ENCODE results near the gene FAM241B.

The FAM241B gene

DNA sequence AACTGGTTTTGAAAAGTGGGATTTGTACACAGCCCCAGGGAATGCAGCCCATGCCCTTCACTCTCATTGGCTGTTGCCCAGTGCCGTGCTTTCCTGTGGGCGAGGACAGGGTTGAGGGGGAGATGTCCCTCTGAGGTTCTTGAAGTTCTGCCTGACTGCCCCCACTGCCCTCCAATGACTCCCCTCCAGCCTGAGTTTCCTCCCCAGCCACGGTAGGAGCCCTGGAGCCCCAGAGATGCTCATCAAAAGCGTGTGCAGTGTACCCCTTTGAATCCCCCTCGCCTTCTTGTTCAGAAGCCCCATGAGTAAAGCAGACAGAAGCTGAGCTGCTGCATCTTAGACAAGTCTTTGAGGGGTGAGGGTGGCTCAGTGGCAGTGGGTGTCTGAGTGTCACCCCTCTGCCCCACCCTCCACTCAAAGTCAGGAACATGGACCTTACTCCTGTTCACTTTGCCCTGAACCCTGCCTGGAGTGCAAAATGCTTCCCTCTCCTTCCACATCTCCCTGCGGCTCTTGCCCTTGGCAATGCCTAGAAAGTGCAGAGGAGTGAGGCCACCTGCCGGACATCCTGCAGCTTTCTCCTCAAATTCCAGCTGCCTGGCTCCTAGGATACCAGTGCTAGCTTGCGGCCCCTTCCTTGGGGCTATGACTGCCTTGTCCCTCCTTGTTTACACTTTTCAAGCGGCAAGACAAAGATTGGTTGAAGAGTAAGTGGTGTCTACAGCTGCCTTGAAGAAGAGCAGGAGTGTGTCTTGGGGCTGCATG lies 19.9 kb downstream of the FAM241B start:
- no peak for DNase-seq

DNA sequence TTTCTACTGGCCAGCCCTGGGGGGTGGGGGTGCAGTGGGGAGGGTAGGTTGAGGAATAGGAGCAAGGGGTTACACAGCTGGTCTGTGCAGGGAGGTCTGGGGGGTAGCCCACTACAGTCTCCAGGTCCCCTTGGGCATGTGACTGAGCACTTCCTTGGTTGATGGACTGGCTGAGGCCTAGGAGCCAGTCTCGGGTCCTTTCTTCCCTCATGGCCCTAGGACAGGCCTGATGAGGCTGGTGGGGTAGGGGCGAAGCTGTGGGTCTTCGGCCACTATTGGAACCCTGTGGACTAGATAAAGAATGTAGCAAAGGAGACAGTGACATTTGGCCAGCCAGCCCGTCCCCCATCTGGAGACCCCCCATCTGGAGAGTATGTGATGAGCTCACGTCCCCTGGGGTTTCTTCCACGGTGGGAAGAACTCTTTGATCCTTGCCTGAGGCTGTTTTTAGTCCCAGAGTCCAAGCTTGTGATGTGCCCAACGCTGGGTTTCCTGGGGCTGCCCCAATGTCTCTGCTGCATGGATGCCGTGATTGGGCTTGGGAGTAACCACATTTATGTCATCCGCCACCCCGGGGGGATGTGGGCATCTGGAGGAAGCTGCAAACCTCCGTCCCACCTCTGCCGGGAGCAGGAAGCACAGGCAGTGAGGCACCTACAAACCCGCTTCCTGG lies 20.7 kb downstream of the FAM241B start:
- DNase-seq: no peak

DNA sequence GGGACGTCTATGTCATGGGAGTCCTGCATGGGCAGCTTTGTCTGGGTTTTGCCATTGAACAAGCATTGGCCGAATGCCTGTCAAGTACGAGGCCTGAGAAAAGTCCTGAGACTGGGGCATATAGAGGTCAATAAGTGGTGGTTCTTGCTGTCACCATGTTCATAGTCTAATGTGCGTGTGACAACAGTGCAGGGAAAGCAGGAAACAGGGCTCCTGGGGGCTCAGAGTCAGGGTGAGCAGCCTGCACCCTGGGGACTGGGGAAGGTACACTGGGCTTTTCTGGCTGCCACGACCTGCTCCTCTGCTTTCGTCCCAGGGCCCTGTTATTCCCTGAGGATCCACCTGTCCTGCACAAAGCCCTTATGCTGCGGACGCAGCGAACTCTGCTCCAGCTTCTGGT lies 21.3 kb downstream of the FAM241B start:
- DNase-seq: no peak

DNA sequence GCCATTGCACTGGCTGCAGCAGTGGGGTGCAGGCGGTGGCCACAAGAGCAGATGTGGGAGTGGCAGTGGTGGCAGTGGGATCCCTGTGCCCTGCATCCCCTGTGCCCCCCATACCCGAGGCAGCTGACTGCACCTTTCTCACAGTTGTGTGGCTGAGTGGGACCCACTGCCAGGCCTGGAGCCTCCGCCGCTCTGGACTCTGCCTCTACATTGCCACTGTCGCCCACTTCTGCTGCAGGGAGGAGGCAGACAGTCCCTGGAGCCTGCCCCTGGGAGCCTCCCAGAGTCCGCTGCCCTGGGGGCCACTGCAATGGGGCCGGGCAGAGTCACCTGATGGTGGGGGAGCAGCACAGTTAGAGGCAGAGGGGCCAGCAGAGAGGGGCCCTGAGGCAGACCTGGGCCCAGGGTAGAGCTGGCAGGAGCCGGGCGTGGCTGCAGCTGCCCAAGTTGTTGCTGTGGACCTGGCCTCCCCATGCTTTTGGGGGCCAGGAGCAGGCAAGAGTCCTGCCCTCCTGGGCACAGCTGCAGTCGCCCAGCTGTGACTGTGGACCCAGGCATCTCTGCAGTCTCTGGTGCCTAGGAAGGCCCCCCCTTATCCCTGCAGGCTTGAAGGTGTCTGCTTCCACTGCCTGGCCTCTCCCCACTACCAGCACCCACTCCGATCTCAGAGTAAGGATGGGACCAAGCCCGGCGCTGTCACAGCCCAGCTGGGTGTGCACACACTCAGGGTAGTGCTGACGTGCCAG lies 22.2 kb downstream of the FAM241B start:
- DNase-seq: no peak

GRCh38 chr10:69652857-69653199 lies 22.8 kb downstream of the FAM241B start:
- no peak for DNase-seq

- DNase-seq: no peak
Observed at GRCh38 chr10:69653561-69653960, 23.5 kb downstream of the FAM241B start.

- no peak for DNase-seq
Observed at GRCh38 chr10:69655124-69655867, 25.2 kb downstream of the FAM241B start.

- no peak for DNase-seq
Observed at GRCh38 chr10:69655868-69656555, 26.0 kb downstream of the FAM241B start.

DNA sequence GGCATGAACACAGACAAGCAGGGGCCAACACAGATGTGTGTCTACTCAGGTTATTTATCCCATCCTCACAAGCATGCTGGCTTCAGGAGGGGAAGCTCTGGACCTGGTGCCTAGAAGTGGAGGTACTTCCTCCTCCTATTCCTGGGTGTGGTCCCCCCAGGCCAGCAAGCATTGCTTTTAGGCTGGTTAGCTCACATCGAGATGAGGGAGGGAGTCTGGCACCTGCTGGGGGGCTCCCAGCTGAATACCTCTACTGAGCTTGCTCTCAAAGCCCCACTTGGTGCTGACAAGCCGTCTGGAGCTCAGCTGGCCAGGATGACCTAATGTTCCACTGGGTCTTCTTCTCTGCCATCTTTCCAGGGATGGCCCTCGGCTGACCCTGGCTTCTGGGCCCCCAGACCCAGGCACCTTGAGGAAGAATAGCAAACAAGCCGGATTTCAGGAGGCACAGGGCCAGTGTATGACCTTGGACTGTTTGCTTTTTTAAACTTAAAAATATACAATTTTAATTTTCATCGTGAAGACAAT lies 26.8 kb downstream of the FAM241B start:
- DNase-seq: no peak

GRCh38 chr10:69657430-69657829 lies 27.4 kb downstream of the FAM241B start:
- no peak for DNase-seq

DNA sequence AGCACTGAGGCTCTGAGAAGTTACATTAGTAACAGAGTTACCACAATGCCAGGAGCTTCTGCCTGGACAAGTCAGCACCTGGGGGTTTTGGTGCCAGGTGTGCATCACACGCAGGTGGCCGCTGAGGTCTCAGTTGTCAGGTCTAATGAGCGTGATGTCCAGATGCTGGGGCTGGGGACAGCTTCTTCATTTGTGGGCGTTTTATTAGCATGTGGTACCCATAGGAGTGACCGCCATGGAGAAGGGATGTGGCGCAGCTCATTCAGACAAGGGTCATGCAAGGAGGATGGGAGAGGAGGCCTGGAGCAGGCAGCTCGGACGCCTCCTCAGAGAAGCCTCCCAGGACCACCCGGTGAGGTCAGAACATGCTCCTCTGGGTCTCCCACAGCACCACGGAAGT lies 27.8 kb downstream of the FAM241B start:
- no peak for DNase-seq

- DNase-seq: no peak
Observed at GRCh38 chr10:69659241-69660038, 29.4 kb downstream of the FAM241B start.

GRCh38 chr10:69660296-69660695 lies 30.2 kb downstream of the FAM241B start:
- DNase-seq: no peak

DNA sequence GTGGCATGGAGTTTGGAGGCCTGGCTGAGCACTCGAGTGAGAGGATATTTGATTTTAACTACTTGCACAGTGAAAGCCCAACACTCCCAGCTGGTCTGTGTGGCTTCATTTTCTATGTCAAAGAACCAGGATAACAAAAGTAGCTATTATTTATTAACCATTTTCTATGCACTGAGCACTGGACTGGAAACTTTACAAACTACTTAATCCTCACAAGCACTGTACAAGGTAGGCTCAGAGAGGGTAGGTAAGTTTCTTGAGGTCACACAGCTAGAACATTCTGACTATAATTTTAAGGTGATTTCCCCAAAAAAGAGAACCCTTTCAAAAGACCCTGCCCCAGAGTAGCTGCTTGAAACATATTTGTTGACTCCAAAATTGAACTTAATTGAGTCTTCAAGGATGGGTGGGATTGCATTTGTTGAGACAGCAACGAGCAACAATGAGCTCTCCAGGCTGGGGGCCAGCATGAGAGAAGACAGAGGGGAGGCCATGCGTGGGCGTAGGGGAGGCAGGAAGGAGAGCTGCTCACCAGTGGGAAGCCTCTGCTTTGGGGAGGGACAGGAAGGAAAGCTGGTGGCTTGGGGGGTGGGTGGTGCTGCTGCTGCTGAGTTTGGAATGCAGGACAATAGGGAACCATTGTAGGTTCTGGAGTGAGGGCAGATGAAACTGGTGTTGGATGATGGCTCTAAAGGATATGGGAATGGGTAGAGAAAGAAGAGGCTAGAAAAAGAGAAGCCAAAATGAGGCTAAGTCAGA lies 31.5 kb downstream of the FAM241B start:
- no peak for DNase-seq

- no peak for DNase-seq
Observed at GRCh38 chr10:69662173-69662877, 32.3 kb downstream of the FAM241B start.

DNA sequence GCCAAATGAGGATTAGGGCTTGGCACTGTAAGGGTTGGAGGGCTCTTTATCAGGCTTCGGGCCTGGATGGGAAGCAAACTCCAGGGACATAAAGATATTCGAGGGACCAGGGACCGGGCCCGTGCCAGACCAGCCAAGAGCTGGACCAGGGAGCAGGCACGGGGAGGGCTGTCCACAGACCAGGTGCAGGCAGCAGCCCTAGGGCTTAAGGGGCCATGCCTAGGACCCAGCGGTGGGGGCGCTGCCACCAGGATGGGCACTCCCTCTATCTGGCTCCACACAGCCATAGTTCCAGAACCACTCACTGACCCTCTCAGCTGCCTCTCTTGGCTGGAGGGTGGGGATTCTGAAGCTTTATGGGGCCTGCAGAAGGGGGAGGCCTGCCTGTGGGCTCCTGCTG lies 32.9 kb downstream of the FAM241B start:
- DNase-seq: no peak

DNA sequence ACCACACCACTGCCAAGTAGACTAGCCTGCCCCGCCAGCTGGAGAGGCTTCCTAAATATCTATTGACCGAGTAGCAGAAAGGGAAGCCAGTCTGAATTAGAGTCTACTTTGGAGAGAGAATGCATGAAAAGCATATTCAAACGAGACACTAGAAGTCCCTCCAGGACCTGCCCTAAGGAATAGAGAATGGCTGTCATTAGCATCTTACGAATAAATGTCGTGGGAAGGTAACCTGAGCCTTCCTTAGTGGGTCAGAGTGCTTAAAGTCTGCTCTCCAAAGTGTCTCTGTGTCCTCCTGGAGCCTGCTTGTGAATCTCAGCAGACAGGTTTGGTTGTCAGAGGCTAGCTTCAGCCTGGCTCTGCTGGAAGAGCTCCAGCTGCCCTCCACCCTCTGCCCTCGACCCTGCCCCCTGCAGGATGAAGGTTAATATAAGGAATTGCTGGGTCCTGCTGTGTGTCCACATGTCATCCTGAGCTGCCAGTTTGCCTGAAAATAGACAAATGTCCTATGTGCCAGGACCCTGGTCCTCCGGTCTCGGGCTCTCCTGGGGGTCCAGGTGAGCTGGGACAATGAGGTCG lies 33.4 kb downstream of the FAM241B start:
- no peak for DNase-seq

DNA sequence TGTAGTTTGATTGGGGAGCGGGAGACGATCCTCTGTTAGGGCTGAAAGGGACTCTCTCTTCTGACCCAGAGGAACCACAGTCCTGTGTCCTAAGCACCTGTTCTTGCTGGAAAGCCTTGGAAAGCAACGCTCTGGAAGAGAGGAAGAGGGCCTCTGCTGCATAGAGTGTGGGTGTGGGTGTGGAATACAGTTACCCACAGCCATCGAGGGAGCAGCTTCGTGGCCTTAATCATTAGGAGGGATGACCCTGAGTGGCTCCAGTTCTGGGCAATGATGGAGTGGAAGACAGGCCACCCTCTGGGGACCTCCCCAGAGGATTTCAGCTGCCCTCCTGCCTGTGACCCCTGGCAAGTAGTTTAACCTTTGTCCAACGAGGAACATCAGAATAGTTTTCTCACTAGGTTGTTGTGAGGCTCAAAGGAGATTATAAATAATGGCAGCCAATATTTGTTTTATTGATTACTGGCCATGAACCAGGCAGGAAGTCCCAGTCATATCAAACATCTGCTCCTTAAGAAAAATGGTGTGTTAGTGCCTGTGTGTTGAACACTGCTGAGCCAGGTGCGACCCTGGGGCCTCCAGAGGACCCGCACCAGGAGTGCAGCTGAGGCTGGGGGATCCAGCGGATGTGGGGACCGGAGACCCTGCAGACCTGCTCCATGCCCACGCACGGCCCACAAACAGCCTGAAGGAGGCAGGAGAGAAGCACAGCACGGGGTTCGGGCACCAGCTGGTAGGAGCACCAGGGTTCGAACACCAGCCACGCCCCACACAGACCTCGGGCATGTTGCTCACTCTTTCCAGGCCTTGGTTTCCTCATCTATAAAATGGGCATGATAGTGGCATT lies 35.6 kb downstream of the FAM241B start:
- DNase-seq: no peak

- no peak for DNase-seq
Observed at GRCh38 chr10:69666756-69667155, 36.7 kb downstream of the FAM241B start.

All from effector CD8-positive, alpha-beta T cell (primary cell).